Measurements from ENCODE around the gene NKD1. TPM values are rescaled to one million over a fixed set of nuclear protein-coding genes. Genes with fewer than 3 reads are reported as not detected.

Gene NKD1
- total and polyA plus RNA-seq, 2 donors, result 0.90 to 0.98 TPM

GRCh38 chr16:50659806-50660205 is 111.6 kb downstream of the NKD1 start:
- no peak overlapping the region for H3K27ac ChIP-seq (ENCODE audit: low read depth in 1 of 2, low read length in 1 of 2)
- 96% methylated on average over 5 of the region's 5 CpGs for whole genome bisulfite sequencing
- H3K27me3 ChIP-seq (ENCODE audit: control insufficient read depth in 2 of 2, insufficient read depth in 1 of 2, low read length in 1 of 2), result no peaks in the 10 kb centered on the region
- H3K4me3 ChIP-seq (ENCODE audit: low read length in 2 of 2), result no peak overlapping the region
- no peak for DNase-seq (ENCODE audit: low read depth in 6 of 9, low spot score in 9 of 9)
- H3K9me3 ChIP-seq (ENCODE audit: control insufficient read depth in 2 of 2, insufficient read depth in 1 of 2, low read length in 1 of 2), result peaks cover 0 to 5% of the 10 kb centered on the region in 2 donors
- peaks cover 0 to 15% of the 10 kb centered on the region in 2 donors for H3K4me1 ChIP-seq (ENCODE audit: control insufficient read depth in 2 of 2, insufficient read depth in 2 of 2, low read length in 2 of 2)
- H3K36me3 ChIP-seq (ENCODE audit: control insufficient read depth in 2 of 2, insufficient read depth in 2 of 2, low read length in 1 of 2), result no peaks in the 10 kb centered on the region

- DNase-seq (ENCODE audit: low read depth in 6 of 9, low spot score in 9 of 9), result no peak
- H3K36me3 ChIP-seq (ENCODE audit: control insufficient read depth in 2 of 2, insufficient read depth in 2 of 2, low read length in 1 of 2), result no peaks in the 10 kb centered on the region
- WGBS, result 97% methylated on average over 10 of the region's 10 CpGs
Measured at GRCh38 chr16:50662306-50662940, 114.2 kb downstream of the NKD1 start.

GRCh38 chr16:50664270-50664669 is 116.1 kb downstream of the NKD1 start:
- no peak overlapping the region for H3K27ac ChIP-seq (ENCODE audit: low read depth in 1 of 2, low read length in 1 of 2)
- 95% methylated on average over 5 of the region's 5 CpGs for WGBS
- DNase-seq (ENCODE audit: low read depth in 6 of 9, low spot score in 9 of 9), result no peak

More at GRCh38 chr16:50662306-50662940, 114.2 kb downstream of the NKD1 start:
- Histone ChIP-seq H3K4me1 (ENCODE audit: control insufficient read depth in 2 of 2, insufficient read depth in 2 of 2, low read length in 2 of 2) (peaks cover 8 to 27% of the 10 kb centered on the region in 2 donors), H3K27me3 (ENCODE audit: control insufficient read depth in 2 of 2, insufficient read depth in 1 of 2, low read length in 1 of 2) (no peaks in the 10 kb centered on the region), H3K9me3 (ENCODE audit: control insufficient read depth in 2 of 2, insufficient read depth in 1 of 2, low read length in 1 of 2) (peaks cover 0 to 5% of the 10 kb centered on the region in 2 donors), H3K4me3 (ENCODE audit: low read length in 2 of 2) (no peak overlapping the region), H3K27ac (ENCODE audit: low read depth in 1 of 2, low read length in 1 of 2) (no peak overlapping the region)

GRCh38 chr16:50665128-50665878 is 117.1 kb downstream of the NKD1 start:
- DNase-seq (ENCODE audit: low read depth in 6 of 9, low spot score in 9 of 9), result peak in 7 of 9 donors; percentile 57 to 89 (median 78)
- Histone ChIP-seq H3K4me1 (ENCODE audit: control insufficient read depth in 2 of 2, insufficient read depth in 2 of 2, low read length in 2 of 2) (peaks cover 8 to 25% of the 10 kb centered on the region in 2 donors), H3K9me3 (ENCODE audit: control insufficient read depth in 2 of 2, insufficient read depth in 1 of 2, low read length in 1 of 2) (peaks cover 0 to 5% of the 10 kb centered on the region in 2 donors), H3K27me3 (ENCODE audit: control insufficient read depth in 2 of 2, insufficient read depth in 1 of 2, low read length in 1 of 2) (no peaks in the 10 kb centered on the region), H3K4me3 (ENCODE audit: low read length in 2 of 2) (peak overlapping the region; percentile 29 to 58), H3K27ac (ENCODE audit: low read depth in 1 of 2, low read length in 1 of 2) (no peak overlapping the region), H3K36me3 (ENCODE audit: control insufficient read depth in 2 of 2, insufficient read depth in 2 of 2, low read length in 1 of 2) (peaks cover 18 to 22% of the 10 kb centered on the region in 2 donors)
- 23% methylated on average over 40 of the region's 40 CpGs for WGBS

More at GRCh38 chr16:50664270-50664669, 116.1 kb downstream of the NKD1 start:
- H3K9me3 ChIP-seq (ENCODE audit: control insufficient read depth in 2 of 2, insufficient read depth in 1 of 2, low read length in 1 of 2), result peaks cover 0 to 5% of the 10 kb centered on the region in 2 donors
- no peaks in the 10 kb centered on the region for H3K27me3 ChIP-seq (ENCODE audit: control insufficient read depth in 2 of 2, insufficient read depth in 1 of 2, low read length in 1 of 2)
- peaks cover 8 to 25% of the 10 kb centered on the region in 2 donors for H3K4me1 ChIP-seq (ENCODE audit: control insufficient read depth in 2 of 2, insufficient read depth in 2 of 2, low read length in 2 of 2)
- H3K4me3 ChIP-seq (ENCODE audit: low read length in 2 of 2), result no peak overlapping the region
- peaks cover 13% of the 10 kb centered on the region in 2 donors for H3K36me3 ChIP-seq (ENCODE audit: control insufficient read depth in 2 of 2, insufficient read depth in 2 of 2, low read length in 1 of 2)

- Histone ChIP-seq H3K27me3 (ENCODE audit: control insufficient read depth in 2 of 2, insufficient read depth in 1 of 2, low read length in 1 of 2) (no peaks in the 10 kb centered on the region), H3K27ac (ENCODE audit: low read depth in 1 of 2, low read length in 1 of 2) (peak overlapping the region in 1 of 2 donors; percentile 61), H3K4me1 (ENCODE audit: control insufficient read depth in 2 of 2, insufficient read depth in 2 of 2, low read length in 2 of 2) (peaks cover 8 to 25% of the 10 kb centered on the region in 2 donors), H3K36me3 (ENCODE audit: control insufficient read depth in 2 of 2, insufficient read depth in 2 of 2, low read length in 1 of 2) (peaks cover 29 to 34% of the 10 kb centered on the region in 2 donors), H3K4me3 (ENCODE audit: low read length in 2 of 2) (no peak overlapping the region), H3K9me3 (ENCODE audit: control insufficient read depth in 2 of 2, insufficient read depth in 1 of 2, low read length in 1 of 2) (peaks cover under 1 to 7% of the 10 kb centered on the region in 2 donors)
- WGBS, result 42% methylated on average over 9 of the region's 9 CpGs
- DNase-seq (ENCODE audit: low read depth in 6 of 9, low spot score in 9 of 9), result peak in 1 of 9 donors; percentile 49
Measured at GRCh38 chr16:50666658-50667496, 118.7 kb downstream of the NKD1 start.

GRCh38 chr16:50667497-50668367 is 119.5 kb downstream of the NKD1 start:
- DNase-seq (ENCODE audit: low read depth in 6 of 9, low spot score in 9 of 9), result peak in 1 of 9 donors; percentile 29
- peaks cover 9 to 12% of the 10 kb centered on the region in 2 donors for H3K9me3 ChIP-seq (ENCODE audit: control insufficient read depth in 2 of 2, insufficient read depth in 1 of 2, low read length in 1 of 2)
- H3K4me3 ChIP-seq (ENCODE audit: low read length in 2 of 2), result no peak overlapping the region
- peak overlapping the region in 1 of 2 donors; percentile 61 for H3K27ac ChIP-seq (ENCODE audit: low read depth in 1 of 2, low read length in 1 of 2)
- peaks cover 38 to 43% of the 10 kb centered on the region in 2 donors for H3K36me3 ChIP-seq (ENCODE audit: control insufficient read depth in 2 of 2, insufficient read depth in 2 of 2, low read length in 1 of 2)
- H3K4me1 ChIP-seq (ENCODE audit: control insufficient read depth in 2 of 2, insufficient read depth in 2 of 2, low read length in 2 of 2), result peaks cover 8 to 25% of the 10 kb centered on the region in 2 donors
- WGBS, result 95% methylated on average over 21 of the region's 21 CpGs
- no peaks in the 10 kb centered on the region for H3K27me3 ChIP-seq (ENCODE audit: control insufficient read depth in 2 of 2, insufficient read depth in 1 of 2, low read length in 1 of 2)

GRCh38 chr16:50668368-50669008 is 120.3 kb downstream of the NKD1 start:
- no peak for DNase-seq (ENCODE audit: low read depth in 6 of 9, low spot score in 9 of 9)
- no peaks in the 10 kb centered on the region for H3K27me3 ChIP-seq (ENCODE audit: control insufficient read depth in 2 of 2, insufficient read depth in 1 of 2, low read length in 1 of 2)
- WGBS, result 90% methylated on average over 5 of the region's 5 CpGs

GRCh38 chr16:50669741-50670140 is 121.5 kb downstream of the NKD1 start:
- H3K36me3 ChIP-seq (ENCODE audit: control insufficient read depth in 2 of 2, insufficient read depth in 2 of 2, low read length in 1 of 2), result peaks cover 56 to 63% of the 10 kb centered on the region in 2 donors
- WGBS, result 98% methylated on average over 4 of the region's 4 CpGs
- H3K4me3 ChIP-seq (ENCODE audit: low read length in 2 of 2), result no peak overlapping the region
- H3K9me3 ChIP-seq (ENCODE audit: control insufficient read depth in 2 of 2, insufficient read depth in 1 of 2, low read length in 1 of 2), result peaks cover 23 to 25% of the 10 kb centered on the region in 2 donors
- H3K27me3 ChIP-seq (ENCODE audit: control insufficient read depth in 2 of 2, insufficient read depth in 1 of 2, low read length in 1 of 2), result no peaks in the 10 kb centered on the region
- peaks cover 8 to 25% of the 10 kb centered on the region in 2 donors for H3K4me1 ChIP-seq (ENCODE audit: control insufficient read depth in 2 of 2, insufficient read depth in 2 of 2, low read length in 2 of 2)
- no peak overlapping the region for H3K27ac ChIP-seq (ENCODE audit: low read depth in 1 of 2, low read length in 1 of 2)
- no peak for DNase-seq (ENCODE audit: low read depth in 6 of 9, low spot score in 9 of 9)

More at GRCh38 chr16:50668368-50669008, 120.3 kb downstream of the NKD1 start:
- H3K36me3 ChIP-seq (ENCODE audit: control insufficient read depth in 2 of 2, insufficient read depth in 2 of 2, low read length in 1 of 2), result peaks cover 45 to 51% of the 10 kb centered on the region in 2 donors
- H3K4me1 ChIP-seq (ENCODE audit: control insufficient read depth in 2 of 2, insufficient read depth in 2 of 2, low read length in 2 of 2), result peaks cover 8 to 25% of the 10 kb centered on the region in 2 donors
- H3K4me3 ChIP-seq (ENCODE audit: low read length in 2 of 2), result no peak overlapping the region
- H3K9me3 ChIP-seq (ENCODE audit: control insufficient read depth in 2 of 2, insufficient read depth in 1 of 2, low read length in 1 of 2), result peaks cover 16 to 19% of the 10 kb centered on the region in 2 donors
- H3K27ac ChIP-seq (ENCODE audit: low read depth in 1 of 2, low read length in 1 of 2), result peak overlapping the region; percentile 43 to 49

All from thymus (tissue), 11 donors.